ENCODE data around the gene NXPH4. TPM values are rescaled to one million over a fixed set of nuclear protein-coding genes. Genes with fewer than 3 reads are reported as not detected.

The NXPH4 gene
- total RNA-seq, 1 experiment from 2014 or later = 20.0 TPM

- H2AFZ ChIP-seq (ENCODE audit: low read depth, low read length, poor library complexity, severe bottlenecking) = no peak overlapping the region
- H3K9ac ChIP-seq (ENCODE audit: low read length) = peak overlapping the region; percentile 93
- no peaks in the 10 kb centered on the region for H3K9me3 ChIP-seq (ENCODE audit: control insufficient read depth in 1 of 2, insufficient read depth in 1 of 2, low read depth in 1 of 2, low read length in 2 of 2)
- no peak for DNase-seq (ENCODE audit: low read depth, low spot score)
- H3K27ac ChIP-seq (ENCODE audit: low read depth, low read length) = peak overlapping the region; percentile 88; the same call in 1 of the 2 replicates
- intact Hi-C loops (cut with micrococcal nuclease) = no loop called here
- H3K79me2 ChIP-seq (ENCODE audit: insufficient read depth, low read length) = peaks cover 30% of the 10 kb centered on the region
- CTCF ChIA-PET = interaction anchor here (0.8 to 3.3 kb wide), 7 partner anchors 9 to 230 kb away, joined by 3 to 64 read pairs (median 4); partner anchors contain the start of genes GLI1 and NXPH4
- POLR2A ChIA-PET = interaction anchor here (0.6 to 2.3 kb wide), 8 partner anchors 10 to 226 kb away, joined by 3 to 16 read pairs (median 4); partner anchors contain the start of genes INHBE and STAT6
- peaks cover 15 to 33% of the 10 kb centered on the region in 2 experiments for H3K36me3 ChIP-seq (ENCODE audit: control insufficient read depth in 1 of 2, insufficient read depth in 2 of 2, low read length in 2 of 2)
- H4K20me1 ChIP-seq (ENCODE audit: insufficient read depth) = no peaks in the 10 kb centered on the region
- BruUV-seq (replicated peaks) = TSS peak; percentile 91
- no peaks in the 10 kb centered on the region for H3K27me3 ChIP-seq (ENCODE audit: insufficient read depth, low read length)
- H3K4me2 ChIP-seq (ENCODE audit: low read length) = peak overlapping the region; percentile 94
- H3K4me3 ChIP-seq (replicated peaks in 1 of 2; ENCODE audit: low read depth in 1 of 2, low read length in 2 of 2) = peak overlapping the region; percentile 71 to 86
- H3K4me1 ChIP-seq (ENCODE audit: control insufficient read depth in 1 of 2, insufficient read depth in 2 of 2, low read length in 2 of 2) = peaks cover 6 to 17% of the 10 kb centered on the region in 2 experiments; a peak in 3 of 4 replicates
- no peak for TF ChIP-seq CBX3 (IDR thresholded peaks at IDR 0.05; ENCODE audit: low read depth)
- no peak for TF ChIP-seq SIN3A (IDR thresholded peaks at IDR 0.05; ENCODE audit: low read depth)
- TF ChIP-seq ZNF274 (IDR thresholded peaks at IDR 0.05; ENCODE audit: low read depth, low read length) = no peak
- TF ChIP-seq POLR2AphosphoS5 (IDR thresholded peaks at IDR 0.05; ENCODE audit: low read depth, low read length) = no peak
- TF ChIP-seq JUND (IDR thresholded peaks at IDR 0.05) = no peak
- no peak for TF ChIP-seq POLR2A (IDR thresholded peaks at IDR 0.05; ENCODE audit: borderline replicate concordance, extremely low read depth, insufficient read depth, insufficient read length)
- TF ChIP-seq SP1 (IDR thresholded peaks at IDR 0.05; ENCODE audit: low read depth) = no peak
- TF ChIP-seq EZH2 (IDR thresholded peaks at IDR 0.05) = no peak
- TF ChIP-seq SRF (IDR thresholded peaks at IDR 0.05; ENCODE audit: low read depth) = no peak
- no peak for TF ChIP-seq CTCF (IDR thresholded peaks at IDR 0.05 in 2 of 3, conservative IDR thresholded peaks at IDR 0.05 in 1 of 3; ENCODE audit: borderline replicate concordance in 1 of 3, insufficient read depth in 1 of 3, low read depth in 2 of 3, low read length in 2 of 3)
- TF ChIP-seq ATF3 (IDR thresholded peaks at IDR 0.05) = no peak
- no peak for TF ChIP-seq REST (IDR thresholded peaks at IDR 0.05; ENCODE audit: low read depth)
- TF ChIP-seq EZH2phosphoT487 (IDR thresholded peaks at IDR 0.05; ENCODE audit: borderline replicate concordance) = no peak
- no peak for TF ChIP-seq EGR1 (IDR thresholded peaks at IDR 0.05; ENCODE audit: low read depth)
- no peak for TF ChIP-seq YY1 (IDR thresholded peaks at IDR 0.05; ENCODE audit: extremely low read depth, insufficient replicate concordance, low read depth, low read length)
- H3K9me2 ChIP-seq (ENCODE audit: insufficient read depth) = no peaks in the 10 kb centered on the region
- RAD21 ChIA-PET (ENCODE audit: low non-redundant PET in 1 of 2, low total read pairs in 2 of 2, uncharacterized antibody in 2 of 2, unreplicated experiment in 2 of 2) = interaction anchor here in 1 of 2 experiments (0.5 kb wide), 1 partner anchor 34 kb away, joined by 3 read pairs; no protein-coding TSS in a partner anchor
- 0 out of 2 replicates have a peak, but pooled peaks have one; percentile 5 for ATAC-seq
Measured at GRCh38 chr12:57229046-57229633, 12.5 kb downstream of the NXPH4 start.

Data from HCT116 (cell line).